Breast epithelium (tissue), 4 donors: ENCODE results near the gene LBP. TPM values are rescaled to one million over a fixed set of nuclear protein-coding genes. Genes with fewer than 3 reads are reported as not detected.
"Not testable (repeated sequence)": the region's sequence is repeated elsewhere in the genome, so short reads cannot be mapped to it uniquely, and the experiment has no call there.

Source experiments
- DNase-seq, 2 donors: peaks; one replicate each; pipeline ENCODE4 v3.0.0-alpha.2; 2019; ENCODE audit warnings: low spot score in 2 of 2
- H3K27ac ChIP-seq, 2 donors: fragments of 200-600 bp; sonication (generic) in 1 of 2; one replicate each; pipeline ENCODE4 v1.5.1; 2016 to 2019; ENCODE audit warnings: mild to moderate bottlenecking in 1 of 2
- H3K27me3 ChIP-seq, 2 donors: fragments of 200-600 bp; sonication (generic) in 1 of 2; one replicate each; pipeline versions ENCODE4 v1.5.1 to v1.6.0; 2017 to 2019; ENCODE audit warnings: control low read depth in 1 of 2, mild to moderate bottlenecking in 1 of 2
- H3K36me3 ChIP-seq: fragments of 200-600 bp; one replicate; pipeline ENCODE4 v1.5.1; 2019
- H3K4me1 ChIP-seq, 2 donors: fragments of 200-600 bp; sonication (generic); one replicate each; pipeline ENCODE4 v1.5.1; 2016 to 2019; ENCODE audit warnings: control low read depth in 1 of 2
- H3K4me3 ChIP-seq, 3 donors: fragments of 200-600 bp; sonication (generic); 1 replicate in 2 of 3; 2 replicates in 1 of 3; pipeline ENCODE4 v1.5.1; 2016 to 2019; ENCODE audit warnings: mild to moderate bottlenecking in 3 of 3, moderate library complexity in 2 of 3
- H3K9me3 ChIP-seq, 2 donors: fragments of 200-600 bp; sonication (generic) in 1 of 2; one replicate each; pipeline ENCODE4 v1.5.1; 2016 to 2019; ENCODE audit warnings: control low read depth in 1 of 2
- POLR2A ChIP-seq: fragments of 450-650 bp; IDR thresholded peaks from one replicate; pipeline ENCODE4 v1.6.1; 2016; ENCODE audit warnings: antibody characterized with exemption, mild to moderate bottlenecking, moderate library complexity
- POLR2AphosphoS5 ChIP-seq, 3 donors: sonication (generic); formaldehyde crosslinking; IDR thresholded peaks; one replicate each; pipeline ENCODE4 v1.6.1; 2017; ENCODE audit warnings: antibody characterized with exemption in 3 of 3
- intact Hi-C: fragments of 100-400 bp; cut with DNase I; formaldehyde crosslinking; loops from one replicate; pipeline ENCODE4 v1.15.1; 2023; ENCODE audit warnings: low total_unique reads
- total RNA-seq, 3 donors: library from RNA; depleted of rRNA; stranded (reverse); fragments of >200 nt; gene quantifications; one replicate each; pipeline ENCODE4 v1.1.0, GENCODE V29; 2016
- TF ChIP-seq, protein P1 (sequence below), 3 donors: fragments of 450-650 bp; IDR thresholded peaks; one replicate each; pipeline ENCODE4 v1.5.1; 2016 to 2017; ENCODE audit warnings: antibody characterized with exemption in 3 of 3, mild to moderate bottlenecking in 3 of 3, moderate library complexity in 3 of 3

Gene LBP
- total RNA-seq, 3 donors from 2014 or later: 0.73 to 15.0 (median 3.9) TPM

DNA sequence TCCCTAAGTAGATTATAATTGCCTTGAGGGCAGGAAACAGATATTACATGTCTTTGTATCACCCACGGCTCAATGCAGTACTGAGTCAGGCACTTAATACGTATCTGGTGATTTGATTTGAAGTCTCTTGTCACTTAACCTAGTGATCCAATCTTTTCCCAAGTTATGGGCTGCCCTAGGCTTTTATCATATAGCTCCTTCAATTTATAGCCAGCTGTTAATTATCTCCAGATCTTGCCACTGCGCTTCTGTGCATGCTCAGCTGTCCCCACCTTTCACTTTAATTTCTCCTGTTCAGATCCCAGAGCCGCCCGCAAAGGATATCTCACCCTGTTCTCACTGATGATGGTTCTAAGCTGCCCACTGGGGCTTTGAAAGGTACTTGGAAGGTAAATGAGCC, 47.0 kb downstream of the LBP start:
- H3K4me1 ChIP-seq: no peaks in the 10 kb centered on the region
- H3K9me3 ChIP-seq: no peaks in the 10 kb centered on the region
- no peaks in the 10 kb centered on the region for H3K27me3 ChIP-seq
- intact Hi-C loops: no loop called here
- TF ChIP-seq POLR2A (no peak), POLR2AphosphoS5 (IDR thresholded peaks at IDR 0.05) (no peak)
- TF ChIP-seq, protein P1, sequence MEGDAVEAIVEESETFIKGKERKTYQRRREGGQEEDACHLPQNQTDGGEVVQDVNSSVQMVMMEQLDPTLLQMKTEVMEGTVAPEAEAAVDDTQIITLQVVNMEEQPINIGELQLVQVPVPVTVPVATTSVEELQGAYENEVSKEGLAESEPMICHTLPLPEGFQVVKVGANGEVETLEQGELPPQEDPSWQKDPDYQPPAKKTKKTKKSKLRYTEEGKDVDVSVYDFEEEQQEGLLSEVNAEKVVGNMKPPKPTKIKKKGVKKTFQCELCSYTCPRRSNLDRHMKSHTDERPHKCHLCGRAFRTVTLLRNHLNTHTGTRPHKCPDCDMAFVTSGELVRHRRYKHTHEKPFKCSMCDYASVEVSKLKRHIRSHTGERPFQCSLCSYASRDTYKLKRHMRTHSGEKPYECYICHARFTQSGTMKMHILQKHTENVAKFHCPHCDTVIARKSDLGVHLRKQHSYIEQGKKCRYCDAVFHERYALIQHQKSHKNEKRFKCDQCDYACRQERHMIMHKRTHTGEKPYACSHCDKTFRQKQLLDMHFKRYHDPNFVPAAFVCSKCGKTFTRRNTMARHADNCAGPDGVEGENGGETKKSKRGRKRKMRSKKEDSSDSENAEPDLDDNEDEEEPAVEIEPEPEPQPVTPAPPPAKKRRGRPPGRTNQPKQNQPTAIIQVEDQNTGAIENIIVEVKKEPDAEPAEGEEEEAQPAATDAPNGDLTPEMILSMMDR (IDR thresholded peaks at IDR 0.05): no peak
- H3K4me3 ChIP-seq: no peak overlapping the region
- no peak overlapping the region for H3K27ac ChIP-seq
- no peak for DNase-seq
- H3K36me3 ChIP-seq: no peaks in the 10 kb centered on the region

DNA sequence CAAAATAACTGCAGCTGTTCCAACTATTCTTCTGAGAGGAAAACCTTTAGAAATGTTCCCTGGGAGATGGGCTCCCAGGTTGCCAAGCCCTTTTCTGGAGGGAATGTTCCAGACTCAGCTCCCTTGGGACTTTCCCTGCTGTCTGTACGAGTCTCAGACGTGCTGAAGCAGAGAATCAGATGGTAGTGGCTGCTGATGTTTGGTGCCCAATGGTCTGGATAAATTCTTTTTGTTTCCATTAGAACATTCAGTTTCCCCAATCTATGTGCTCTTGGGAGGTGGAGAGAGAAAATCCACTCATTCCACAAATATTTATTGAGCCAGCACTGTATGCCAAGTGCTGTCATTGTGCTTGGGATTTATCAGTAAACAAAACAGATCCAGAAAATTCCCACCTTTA, 48.9 kb downstream of the LBP start:
- TF ChIP-seq, protein P1 (IDR thresholded peaks at IDR 0.05): no peak
- TF ChIP-seq POLR2A (no peak), POLR2AphosphoS5 (IDR thresholded peaks at IDR 0.05) (no peak)
- Histone ChIP-seq H3K4me3 (no peak overlapping the region), H3K27ac (no peak overlapping the region), H3K4me1 (no peaks in the 10 kb centered on the region), H3K36me3 (no peaks in the 10 kb centered on the region), H3K9me3 (no peaks in the 10 kb centered on the region), H3K27me3 (no peaks in the 10 kb centered on the region)
- intact Hi-C loops: no loop called here
- no peak for DNase-seq

- H3K27ac ChIP-seq: not testable (repeated sequence)
Observed at GRCh38 chr20:38395751-38396395, 49.6 kb downstream of the LBP start.

DNA sequence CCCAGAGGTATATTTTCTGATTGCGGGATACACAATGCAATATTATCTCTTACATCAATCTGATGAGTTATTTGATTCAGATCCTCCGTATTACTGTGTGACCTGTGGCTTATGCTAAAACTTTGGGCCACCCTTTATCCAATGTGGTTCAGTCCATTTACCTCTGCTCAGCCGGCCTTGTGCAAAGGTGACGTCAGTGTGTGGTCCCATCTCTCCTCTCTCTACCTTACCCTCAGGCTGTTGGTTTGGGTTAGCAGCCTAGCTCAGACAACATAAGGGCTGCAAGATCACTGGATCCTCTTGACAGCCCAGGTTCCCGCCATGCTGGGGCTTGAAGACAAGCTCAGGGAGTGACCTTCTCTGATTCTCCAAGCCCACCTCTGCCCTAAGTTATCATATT, 55.8 kb downstream of the LBP start:
- TF ChIP-seq, protein P1 (IDR thresholded peaks at IDR 0.05): no peak
- TF ChIP-seq POLR2A (no peak), POLR2AphosphoS5 (IDR thresholded peaks at IDR 0.05) (no peak)
- no peak overlapping the region for H3K27ac ChIP-seq
- no peaks in the 10 kb centered on the region for H3K4me1 ChIP-seq
- DNase-seq: no peak
- no peaks in the 10 kb centered on the region for H3K36me3 ChIP-seq
- no peak overlapping the region for H3K4me3 ChIP-seq
- H3K27me3 ChIP-seq: no peaks in the 10 kb centered on the region
- intact Hi-C loops: no loop called here
- H3K9me3 ChIP-seq: no peaks in the 10 kb centered on the region

More at GRCh38 chr20:38395751-38396395, 49.6 kb downstream of the LBP start:
- H3K4me1 ChIP-seq, H3K27me3 ChIP-seq, H3K4me3 ChIP-seq, H3K9me3 ChIP-seq, intact Hi-C loops, H3K36me3 ChIP-seq, DNase-seq: not testable (repeated sequence)

GRCh38 chr20:38402816-38403215, 56.5 kb downstream of the LBP start:
- DNase-seq: no peak
- no peaks in the 10 kb centered on the region for H3K36me3 ChIP-seq
- intact Hi-C loops: no loop called here
- TF ChIP-seq, protein P1 (IDR thresholded peaks at IDR 0.05): no peak
- TF ChIP-seq POLR2AphosphoS5 (IDR thresholded peaks at IDR 0.05) (no peak), POLR2A (no peak)
- H3K27me3 ChIP-seq: no peaks in the 10 kb centered on the region
- no peaks in the 10 kb centered on the region for H3K4me1 ChIP-seq
- no peak overlapping the region for H3K27ac ChIP-seq
- H3K9me3 ChIP-seq: no peaks in the 10 kb centered on the region
- H3K4me3 ChIP-seq: no peak overlapping the region

DNA sequence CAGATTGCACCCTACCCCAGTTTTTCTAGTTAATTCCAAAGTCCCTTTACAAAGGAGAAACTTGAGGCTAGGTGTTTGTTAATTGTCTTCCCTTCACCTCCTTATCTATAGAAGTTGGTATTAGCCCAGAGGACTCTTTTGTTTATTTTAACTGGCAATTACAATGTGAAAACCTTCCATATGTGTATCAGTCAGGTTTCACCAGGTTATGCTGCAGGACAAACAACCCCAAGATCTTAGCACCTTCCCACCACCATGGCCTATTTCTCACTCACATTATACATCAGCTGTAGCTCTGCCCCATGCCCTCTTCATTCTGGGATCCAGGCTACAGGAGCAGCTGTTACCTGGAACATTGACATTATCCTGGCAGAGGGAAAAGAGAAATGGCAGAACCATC, 57.7 kb downstream of the LBP start:
- no peak for DNase-seq
- Histone ChIP-seq H3K9me3 (no peaks in the 10 kb centered on the region), H3K27me3 (no peaks in the 10 kb centered on the region), H3K36me3 (no peaks in the 10 kb centered on the region), H3K4me3 (no peak overlapping the region), H3K4me1 (no peaks in the 10 kb centered on the region), H3K27ac (no peak overlapping the region)
- TF ChIP-seq, protein P1 (IDR thresholded peaks at IDR 0.05): no peak
- TF ChIP-seq POLR2A (no peak), POLR2AphosphoS5 (IDR thresholded peaks at IDR 0.05) (no peak)
- intact Hi-C loops: no loop called here
